GM06990 (cell line): ENCODE results near the gene VANGL2.

Experiments used
- DNase-seq: peaks from one replicate; pipeline ENCODE4 v3.0.0-alpha.2; 2011; ENCODE audit not compliant: insufficient read length; ENCODE audit errors: extremely low read depth
- H3K27me3 ChIP-seq: replicated peaks from 2 replicates; pipeline ENCODE4 v1.6.0; 2011; ENCODE audit warnings: low read length; ENCODE audit not compliant: control insufficient read depth, insufficient read depth
- H3K36me3 ChIP-seq: 2 replicates; pipeline ENCODE4 v1.5.1; 2011; ENCODE audit warnings: low read length; ENCODE audit not compliant: control insufficient read depth, insufficient read depth
- H3K4me3 ChIP-seq: replicated peaks from 2 replicates; pipeline ENCODE4 v1.5.1; 2011; ENCODE audit warnings: low read depth, mild to moderate bottlenecking, control low read depth, low read length
- CTCF ChIP-seq: IDR thresholded peaks from 2 replicates; pipeline ENCODE4 v1.5.1; 2011; ENCODE audit warnings: low read length, control low read depth, mild to moderate bottlenecking, inconsistent platforms; ENCODE audit not compliant: insufficient read depth, poor library complexity, severe bottlenecking

VANGL2 gene

GRCh38 chr1:160357286-160358002 is 42.9 kb upstream of the VANGL2 start:
- Histone ChIP-seq H3K4me3 (no peak overlapping the region), H3K36me3 (peaks cover 51% of the 10 kb centered on the region), H3K27me3 (no peaks in the 10 kb centered on the region)
- DNase-seq = no peak
- TF ChIP-seq CTCF = no peak

- Histone ChIP-seq H3K4me3 (no peak overlapping the region), H3K27me3 (no peaks in the 10 kb centered on the region), H3K36me3 (peaks cover 45% of the 10 kb centered on the region)
- no peak for TF ChIP-seq CTCF
- DNase-seq = no peak
Observed at GRCh38 chr1:160358073-160358472, 42.3 kb upstream of the VANGL2 start.

GRCh38 chr1:160359559-160360226 is 40.7 kb upstream of the VANGL2 start:
- no peaks in the 10 kb centered on the region for H3K27me3 ChIP-seq
- no peak overlapping the region for H3K4me3 ChIP-seq
- no peak for TF ChIP-seq CTCF
- H3K36me3 ChIP-seq = peaks cover 32% of the 10 kb centered on the region
- no peak for DNase-seq

- no peaks in the 10 kb centered on the region for H3K27me3 ChIP-seq
- no peak for TF ChIP-seq CTCF
- no peak for DNase-seq
- no peak overlapping the region for H3K4me3 ChIP-seq
- peaks cover 30% of the 10 kb centered on the region for H3K36me3 ChIP-seq
Observed at GRCh38 chr1:160360227-160360695, 40.1 kb upstream of the VANGL2 start.

GRCh38 chr1:160361199-160361598 is 39.2 kb upstream of the VANGL2 start:
- Histone ChIP-seq H3K27me3 (no peaks in the 10 kb centered on the region), H3K36me3 (peaks cover 23% of the 10 kb centered on the region), H3K4me3 (no peak overlapping the region)
- TF ChIP-seq CTCF = no peak
- DNase-seq = no peak
